ENCODE data around the gene HTR2A. TPM values are rescaled to one million over a fixed set of nuclear protein-coding genes. Genes with fewer than 3 reads are reported as not detected.

The HTR2A gene
- total RNA-seq, 1 experiment from 2014 or later = not detected

GRCh38 chr13:46884531-46884930 lies 12.3 kb downstream of the HTR2A start:
- no peaks in the 10 kb centered on the region for H3K36me3 Mint-ChIP-seq
- no peak overlapping the region for H3K4me3 Mint-ChIP-seq
- POLR2A ChIA-PET = no interaction called here
- no peak for DNase-seq (ENCODE audit: low spot score)
- ATAC-seq = no peak
- H3K9me3 Mint-ChIP-seq = peaks cover 5% of the 10 kb centered on the region; the same call in 1 of the 2 replicates
- no peaks in the 10 kb centered on the region for H3K27me3 Mint-ChIP-seq (ENCODE audit: low read depth)
- no peak for TF ChIP-seq ERG (CRISPR knock-in tag; IDR thresholded peaks at IDR 0.05)
- TF ChIP-seq MAX (CRISPR knock-in tag; IDR thresholded peaks at IDR 0.05) = no peak
- no peak for TF ChIP-seq HMGA2 (CRISPR knock-in tag; IDR thresholded peaks at IDR 0.05)
- TF ChIP-seq ETV6 (CRISPR knock-in tag; IDR thresholded peaks at IDR 0.05) = no peak
- TF ChIP-seq ZNF512 (CRISPR knock-in tag; IDR thresholded peaks at IDR 0.05; ENCODE audit: borderline replicate concordance) = no peak
- no peak for TF ChIP-seq ESRRA (CRISPR knock-in tag; IDR thresholded peaks at IDR 0.05; ENCODE audit: borderline replicate concordance)
- TF ChIP-seq ZSCAN18 (CRISPR knock-in tag; IDR thresholded peaks at IDR 0.05) = no peak
- no peak for TF ChIP-seq E2F1 (CRISPR knock-in tag; IDR thresholded peaks at IDR 0.05)
- no peak for TF ChIP-seq ZNF232 (CRISPR knock-in tag; IDR thresholded peaks at IDR 0.05)
- no peak for TF ChIP-seq ZNF138 (CRISPR knock-in tag; conservative IDR thresholded peaks at IDR 0.05)
- TF ChIP-seq AR (CRISPR knock-in tag; IDR thresholded peaks at IDR 0.05) = no peak
- no peak for TF ChIP-seq STAT6 (CRISPR knock-in tag; conservative IDR thresholded peaks at IDR 0.05; ENCODE audit: low read depth)
- no peak for TF ChIP-seq USF2 (CRISPR knock-in tag; IDR thresholded peaks at IDR 0.05)
- TF ChIP-seq NR2C2 (CRISPR knock-in tag; IDR thresholded peaks at IDR 0.05) = no peak
- TF ChIP-seq MXD4 (CRISPR knock-in tag; IDR thresholded peaks at IDR 0.05; ENCODE audit: borderline replicate concordance) = no peak
- H3K27ac Mint-ChIP-seq = no peak overlapping the region
- no peaks in the 10 kb centered on the region for H3K4me1 Mint-ChIP-seq
- CTCF ChIA-PET = no interaction called here

Data from WTC11 (cell line).